Measurements from ENCODE around the gene HDAC4. TPM values are rescaled to one million over a fixed set of nuclear protein-coding genes. Genes with fewer than 3 reads are reported as not detected.

HDAC4 gene
- total RNA-seq, 4 donors from 2014 or later = 21.6 to 72.7 (median 35.2) TPM

DNA sequence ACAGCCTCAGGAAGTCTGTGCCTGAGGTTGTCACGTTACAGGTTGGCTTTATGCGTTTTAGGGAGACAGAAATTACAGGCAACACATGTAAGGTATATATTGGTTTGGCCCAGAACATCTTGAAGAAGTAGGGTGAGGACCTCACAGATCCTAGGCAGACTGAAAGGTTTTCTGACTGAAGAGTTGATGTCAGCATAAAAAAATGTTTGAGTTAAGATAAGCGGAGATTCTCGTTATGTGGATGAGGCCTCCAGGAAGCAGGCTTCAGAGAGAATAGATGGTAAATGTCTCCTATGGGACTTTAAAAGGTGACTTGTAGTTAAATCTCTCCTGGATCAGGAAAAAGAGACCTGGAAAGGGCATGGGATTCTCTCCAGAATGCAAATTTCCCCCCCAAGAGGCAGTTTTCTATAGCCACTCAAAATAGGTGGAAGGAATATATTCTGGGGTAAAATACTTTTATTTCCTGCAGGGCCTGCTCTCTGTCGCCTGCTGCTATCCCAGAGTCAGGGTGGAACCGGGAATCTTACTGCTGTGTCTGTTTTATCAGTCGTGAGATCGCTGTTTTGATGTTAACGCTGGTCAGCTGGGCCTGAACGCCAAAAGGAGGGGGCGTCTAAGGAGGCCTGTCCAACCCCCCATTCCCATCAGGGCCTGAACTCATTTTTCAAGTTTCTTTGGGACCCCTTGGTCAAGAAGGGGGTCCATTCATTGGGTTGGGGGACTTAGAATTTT is 171.1 kb downstream of the HDAC4 start:
- Histone ChIP-seq H3K36me3 (no peaks in the 10 kb centered on the region), H3K27ac (peak overlapping the region in 2 of 4 donors; percentile 11 to 35), H3K4me1 (peaks cover 17 to 64% (median 19%) of the 10 kb centered on the region in 3 donors), H3K9me3 (no peaks in the 10 kb centered on the region), H3K4me3 (no peak overlapping the region), H3K27me3 (no peaks in the 10 kb centered on the region)
- WGBS, 2 donors = 87 to 91% methylated on average over 11 of the region's 11 CpGs
- no peak for DNase-seq
- TF ChIP-seq, protein P1, sequence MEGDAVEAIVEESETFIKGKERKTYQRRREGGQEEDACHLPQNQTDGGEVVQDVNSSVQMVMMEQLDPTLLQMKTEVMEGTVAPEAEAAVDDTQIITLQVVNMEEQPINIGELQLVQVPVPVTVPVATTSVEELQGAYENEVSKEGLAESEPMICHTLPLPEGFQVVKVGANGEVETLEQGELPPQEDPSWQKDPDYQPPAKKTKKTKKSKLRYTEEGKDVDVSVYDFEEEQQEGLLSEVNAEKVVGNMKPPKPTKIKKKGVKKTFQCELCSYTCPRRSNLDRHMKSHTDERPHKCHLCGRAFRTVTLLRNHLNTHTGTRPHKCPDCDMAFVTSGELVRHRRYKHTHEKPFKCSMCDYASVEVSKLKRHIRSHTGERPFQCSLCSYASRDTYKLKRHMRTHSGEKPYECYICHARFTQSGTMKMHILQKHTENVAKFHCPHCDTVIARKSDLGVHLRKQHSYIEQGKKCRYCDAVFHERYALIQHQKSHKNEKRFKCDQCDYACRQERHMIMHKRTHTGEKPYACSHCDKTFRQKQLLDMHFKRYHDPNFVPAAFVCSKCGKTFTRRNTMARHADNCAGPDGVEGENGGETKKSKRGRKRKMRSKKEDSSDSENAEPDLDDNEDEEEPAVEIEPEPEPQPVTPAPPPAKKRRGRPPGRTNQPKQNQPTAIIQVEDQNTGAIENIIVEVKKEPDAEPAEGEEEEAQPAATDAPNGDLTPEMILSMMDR (IDR thresholded peaks at IDR 0.05) = no peak
- TF ChIP-seq POLR2A (IDR thresholded peaks at IDR 0.05) = no peak
- intact Hi-C loops (cut with DNase I) = no loop called here

DNA sequence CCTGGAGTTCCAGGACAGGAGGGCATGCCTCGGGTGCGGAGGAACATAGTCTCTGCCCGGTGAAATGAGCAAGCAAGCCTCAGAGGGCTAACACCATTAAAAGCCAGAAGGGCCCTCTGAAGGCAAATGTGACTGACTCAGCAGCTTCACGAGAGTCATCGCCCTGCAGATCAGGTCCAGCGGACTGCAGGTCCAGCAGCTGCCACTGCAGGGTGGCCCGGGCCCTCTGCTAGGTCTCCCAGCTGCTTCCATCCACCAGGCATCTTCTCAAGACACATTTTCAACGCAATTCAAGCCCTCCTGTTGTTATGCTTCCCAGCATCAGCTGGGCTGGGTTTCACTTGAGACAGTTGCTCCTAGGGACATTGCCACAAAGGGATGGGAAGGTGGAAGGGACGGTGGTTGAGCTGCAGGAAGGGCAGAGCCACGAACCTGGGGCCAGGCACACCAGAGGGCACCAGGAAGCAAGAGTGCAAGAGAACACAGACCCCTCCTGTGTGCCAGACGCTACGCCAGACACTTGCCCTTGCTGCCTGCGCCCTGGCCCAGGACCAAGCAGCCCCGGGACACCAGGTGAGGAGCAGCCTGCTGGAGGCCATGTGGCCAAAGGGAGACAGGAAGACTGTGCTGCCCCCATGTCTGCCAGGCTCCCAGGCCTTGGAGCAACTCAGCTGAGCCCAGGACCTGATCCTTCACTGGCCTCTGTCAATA is 173.0 kb downstream of the HDAC4 start:
- no peaks in the 10 kb centered on the region for H3K27me3 ChIP-seq
- no peak for DNase-seq
- no peaks in the 10 kb centered on the region for H3K9me3 ChIP-seq
- no peaks in the 10 kb centered on the region for H3K36me3 ChIP-seq
- peaks cover 29 to 74% (median 38%) of the 10 kb centered on the region in 3 donors for H3K4me1 ChIP-seq
- no peak for TF ChIP-seq POLR2A (IDR thresholded peaks at IDR 0.05)
- TF ChIP-seq, protein P1 (IDR thresholded peaks at IDR 0.05) = no peak
- no peak overlapping the region for H3K4me3 ChIP-seq
- 68 to 87% methylated on average over 7 to 8 of the region's 14 CpGs for WGBS, 2 donors
- peak overlapping the region in 3 of 4 donors; percentile 85 to 92 (median 89) for H3K27ac ChIP-seq
- intact Hi-C loops (cut with DNase I) = no loop called here

DNA sequence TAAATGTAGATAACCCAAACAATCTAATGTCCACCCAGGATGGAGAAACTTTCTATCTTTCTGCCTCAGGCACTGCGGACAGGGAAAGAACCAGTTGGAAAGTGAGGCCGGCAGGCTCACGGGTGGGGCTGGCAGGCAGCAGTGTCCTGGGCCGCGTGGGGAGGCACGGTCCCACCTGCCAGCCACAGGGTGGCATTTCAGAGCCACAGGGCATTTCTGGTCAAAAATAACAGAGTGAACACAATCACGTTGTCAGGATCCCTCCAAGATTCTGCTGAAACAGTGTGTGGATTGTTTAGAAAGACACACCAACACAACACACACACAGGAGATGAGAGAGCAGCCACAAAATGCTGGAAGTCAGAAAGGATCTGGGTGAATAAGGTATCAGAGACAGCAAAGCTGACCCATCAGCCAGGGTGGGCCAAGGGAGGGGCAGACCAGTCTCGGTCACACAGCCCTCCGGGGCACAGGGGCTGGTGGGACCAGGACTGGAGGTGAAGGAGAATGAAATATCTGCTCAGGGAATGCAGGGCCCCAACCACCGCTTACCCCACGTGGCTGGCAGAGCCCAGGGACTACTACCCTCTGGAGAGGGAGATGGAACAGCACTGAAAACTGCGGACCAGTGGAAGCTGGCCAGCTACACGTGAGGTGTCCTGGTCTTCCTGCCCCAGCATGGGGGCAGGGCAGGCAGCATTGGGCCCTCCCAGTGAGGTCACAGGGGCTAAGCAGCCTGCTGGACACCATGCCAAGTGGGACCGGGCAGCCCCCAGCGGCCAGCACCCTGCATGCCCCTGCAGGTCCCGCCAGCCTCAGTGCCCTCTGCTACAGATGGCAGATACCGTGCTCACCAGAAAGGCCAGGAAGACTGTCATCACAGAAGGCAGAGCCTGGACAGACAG is 173.9 kb downstream of the HDAC4 start:
- intact Hi-C loops (cut with DNase I) = no loop called here
- DNase-seq = no peak

DNA sequence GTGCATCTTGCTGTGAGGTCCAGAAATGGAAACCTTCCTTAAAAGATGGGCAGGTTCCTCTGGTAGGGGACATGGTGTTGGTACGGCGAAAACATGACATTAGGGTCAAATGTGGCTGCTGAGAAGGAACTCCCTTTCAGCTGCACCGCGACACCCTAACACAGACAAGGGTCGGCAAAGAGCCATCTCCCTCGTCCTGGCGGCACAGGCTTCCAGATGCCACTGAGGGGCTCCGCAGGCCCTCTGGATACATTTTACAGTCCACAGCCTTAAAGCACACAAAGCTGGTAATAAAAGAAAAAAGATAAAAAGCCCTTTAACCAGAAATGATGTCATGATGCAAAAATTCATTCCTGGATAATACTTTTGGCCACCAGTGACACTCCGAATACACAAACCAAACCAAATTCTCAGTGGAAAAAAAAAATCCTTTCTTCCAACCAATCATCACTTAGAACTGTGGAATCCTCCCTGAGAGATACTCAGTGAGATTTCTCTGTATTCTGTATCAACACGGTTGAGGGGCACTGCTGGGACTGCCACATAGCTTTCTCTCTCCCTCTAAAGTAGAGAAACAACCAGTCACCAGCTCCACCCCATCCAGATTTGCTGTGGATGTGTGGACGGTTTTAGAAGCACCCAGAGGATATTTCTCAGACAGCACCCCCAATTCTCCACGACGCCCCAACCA is 174.8 kb downstream of the HDAC4 start:
- intact Hi-C loops (cut with DNase I) = no loop called here
- Histone ChIP-seq H3K9me3 (no peaks in the 10 kb centered on the region), H3K4me1 (peaks cover 45 to 85% (median 54%) of the 10 kb centered on the region in 3 donors), H3K4me3 (no peak overlapping the region), H3K27ac (peak overlapping the region; percentile 60 to 92 (median 87)), H3K36me3 (no peaks in the 10 kb centered on the region), H3K27me3 (no peaks in the 10 kb centered on the region)
- peak in 1 of 4 donors; percentile 25 for TF ChIP-seq POLR2A (IDR thresholded peaks at IDR 0.05)
- TF ChIP-seq, protein P1 (IDR thresholded peaks at IDR 0.05) = no peak
- WGBS, 2 donors = 49 to 58% methylated on average over 11 to 12 of the region's 13 CpGs
- DNase-seq = no peak

More for the DNA sequence above, 173.9 kb downstream of the HDAC4 start:
- no peaks in the 10 kb centered on the region for H3K9me3 ChIP-seq
- no peaks in the 10 kb centered on the region for H3K36me3 ChIP-seq
- peaks cover 38 to 78% (median 45%) of the 10 kb centered on the region in 3 donors for H3K4me1 ChIP-seq
- H3K27ac ChIP-seq = peak overlapping the region; percentile 60 to 92 (median 87)
- no peak overlapping the region for H3K4me3 ChIP-seq
- TF ChIP-seq, protein P1 (IDR thresholded peaks at IDR 0.05) = no peak
- no peak for TF ChIP-seq POLR2A (IDR thresholded peaks at IDR 0.05)
- H3K27me3 ChIP-seq = no peaks in the 10 kb centered on the region
- 59 to 62% methylated on average over 4 to 10 of the region's 17 CpGs for WGBS, 2 donors
